ENCODE data around the gene FIG4. TPM values are rescaled to one million over a fixed set of nuclear protein-coding genes. Genes with fewer than 3 reads are reported as not detected.

Gene FIG4
- polyA plus RNA-seq, 1 donor from 2014 or later, result 35.4 TPM

DNA sequence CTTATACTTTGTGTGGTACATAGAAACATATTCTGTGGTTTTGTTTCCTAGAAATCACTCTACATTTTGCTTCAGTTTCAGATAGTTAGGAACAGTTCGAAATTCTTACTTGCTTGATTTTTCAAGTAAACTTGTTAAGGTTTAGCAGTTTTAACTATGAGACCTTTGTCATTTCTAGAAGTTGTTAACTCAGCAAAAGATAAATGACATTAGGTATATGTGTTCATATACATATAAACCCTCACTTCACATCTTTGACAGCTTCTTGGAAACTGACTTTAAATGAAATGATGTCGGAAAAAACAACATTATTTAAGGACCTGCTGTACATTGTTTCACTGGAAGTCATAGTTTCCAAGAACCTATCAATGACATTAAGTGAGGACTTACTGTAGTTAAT, 96.2 kb downstream of the FIG4 start:
- no peak overlapping the region for H3K27ac ChIP-seq (ENCODE audit: low read length)
- no peak overlapping the region for H2AFZ ChIP-seq (ENCODE audit: low read depth, low read length)
- H3K27me3 ChIP-seq (ENCODE audit: insufficient read depth, low read depth, low read length), result no peaks in the 10 kb centered on the region
- no peak overlapping the region for H3K9ac ChIP-seq (ENCODE audit: low read length)
- no peaks in the 10 kb centered on the region for H4K20me1 ChIP-seq (ENCODE audit: insufficient read depth)
- H3K4me3 ChIP-seq (ENCODE audit: low read length), result no peak overlapping the region
- no peaks in the 10 kb centered on the region for H3K9me2 ChIP-seq (ENCODE audit: insufficient read depth, low read length)
- H3K36me3 ChIP-seq (ENCODE audit: insufficient read depth, low read length), result no peaks in the 10 kb centered on the region
- no peak overlapping the region for H3K4me2 ChIP-seq (ENCODE audit: low read length)
- no peaks in the 10 kb centered on the region for H3F3A ChIP-seq (ENCODE audit: insufficient read depth, low read length, poor library complexity, severe bottlenecking)
- no peaks in the 10 kb centered on the region for H3K9me3 ChIP-seq (ENCODE audit: low read length)
- TF ChIP-seq EZH2 (IDR thresholded peaks at IDR 0.05; ENCODE audit: borderline replicate concordance, insufficient read depth, low read length, poor library complexity, severe bottlenecking) (no peak), EP300 (conservative IDR thresholded peaks at IDR 0.05; ENCODE audit: poor library complexity, severe bottlenecking) (no peak), RAD21 (conservative IDR thresholded peaks at IDR 0.05) (no peak), MXI1 (conservative IDR thresholded peaks at IDR 0.05; ENCODE audit: poor library complexity, severe bottlenecking) (no peak), TAF1 (IDR thresholded peaks at IDR 0.05; ENCODE audit: low read depth) (no peak), SMC3 (conservative IDR thresholded peaks at IDR 0.05; ENCODE audit: poor library complexity) (no peak), POLR2AphosphoS5 (IDR thresholded peaks at IDR 0.05) (no peak)
- TF ChIP-seq, protein P1, sequence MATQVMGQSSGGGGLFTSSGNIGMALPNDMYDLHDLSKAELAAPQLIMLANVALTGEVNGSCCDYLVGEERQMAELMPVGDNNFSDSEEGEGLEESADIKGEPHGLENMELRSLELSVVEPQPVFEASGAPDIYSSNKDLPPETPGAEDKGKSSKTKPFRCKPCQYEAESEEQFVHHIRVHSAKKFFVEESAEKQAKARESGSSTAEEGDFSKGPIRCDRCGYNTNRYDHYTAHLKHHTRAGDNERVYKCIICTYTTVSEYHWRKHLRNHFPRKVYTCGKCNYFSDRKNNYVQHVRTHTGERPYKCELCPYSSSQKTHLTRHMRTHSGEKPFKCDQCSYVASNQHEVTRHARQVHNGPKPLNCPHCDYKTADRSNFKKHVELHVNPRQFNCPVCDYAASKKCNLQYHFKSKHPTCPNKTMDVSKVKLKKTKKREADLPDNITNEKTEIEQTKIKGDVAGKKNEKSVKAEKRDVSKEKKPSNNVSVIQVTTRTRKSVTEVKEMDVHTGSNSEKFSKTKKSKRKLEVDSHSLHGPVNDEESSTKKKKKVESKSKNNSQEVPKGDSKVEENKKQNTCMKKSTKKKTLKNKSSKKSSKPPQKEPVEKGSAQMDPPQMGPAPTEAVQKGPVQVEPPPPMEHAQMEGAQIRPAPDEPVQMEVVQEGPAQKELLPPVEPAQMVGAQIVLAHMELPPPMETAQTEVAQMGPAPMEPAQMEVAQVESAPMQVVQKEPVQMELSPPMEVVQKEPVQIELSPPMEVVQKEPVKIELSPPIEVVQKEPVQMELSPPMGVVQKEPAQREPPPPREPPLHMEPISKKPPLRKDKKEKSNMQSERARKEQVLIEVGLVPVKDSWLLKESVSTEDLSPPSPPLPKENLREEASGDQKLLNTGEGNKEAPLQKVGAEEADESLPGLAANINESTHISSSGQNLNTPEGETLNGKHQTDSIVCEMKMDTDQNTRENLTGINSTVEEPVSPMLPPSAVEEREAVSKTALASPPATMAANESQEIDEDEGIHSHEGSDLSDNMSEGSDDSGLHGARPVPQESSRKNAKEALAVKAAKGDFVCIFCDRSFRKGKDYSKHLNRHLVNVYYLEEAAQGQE (IDR thresholded peaks at IDR 0.05; ENCODE audit: borderline replicate concordance), result no peak
- TF ChIP-seq, protein P2, sequence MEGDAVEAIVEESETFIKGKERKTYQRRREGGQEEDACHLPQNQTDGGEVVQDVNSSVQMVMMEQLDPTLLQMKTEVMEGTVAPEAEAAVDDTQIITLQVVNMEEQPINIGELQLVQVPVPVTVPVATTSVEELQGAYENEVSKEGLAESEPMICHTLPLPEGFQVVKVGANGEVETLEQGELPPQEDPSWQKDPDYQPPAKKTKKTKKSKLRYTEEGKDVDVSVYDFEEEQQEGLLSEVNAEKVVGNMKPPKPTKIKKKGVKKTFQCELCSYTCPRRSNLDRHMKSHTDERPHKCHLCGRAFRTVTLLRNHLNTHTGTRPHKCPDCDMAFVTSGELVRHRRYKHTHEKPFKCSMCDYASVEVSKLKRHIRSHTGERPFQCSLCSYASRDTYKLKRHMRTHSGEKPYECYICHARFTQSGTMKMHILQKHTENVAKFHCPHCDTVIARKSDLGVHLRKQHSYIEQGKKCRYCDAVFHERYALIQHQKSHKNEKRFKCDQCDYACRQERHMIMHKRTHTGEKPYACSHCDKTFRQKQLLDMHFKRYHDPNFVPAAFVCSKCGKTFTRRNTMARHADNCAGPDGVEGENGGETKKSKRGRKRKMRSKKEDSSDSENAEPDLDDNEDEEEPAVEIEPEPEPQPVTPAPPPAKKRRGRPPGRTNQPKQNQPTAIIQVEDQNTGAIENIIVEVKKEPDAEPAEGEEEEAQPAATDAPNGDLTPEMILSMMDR (IDR thresholded peaks at IDR 0.05; ENCODE audit: poor library complexity, severe bottlenecking), result no peak
- no peaks in the 10 kb centered on the region for H3K79me2 ChIP-seq (replicated peaks; ENCODE audit: insufficient read depth, low read length)

DNA sequence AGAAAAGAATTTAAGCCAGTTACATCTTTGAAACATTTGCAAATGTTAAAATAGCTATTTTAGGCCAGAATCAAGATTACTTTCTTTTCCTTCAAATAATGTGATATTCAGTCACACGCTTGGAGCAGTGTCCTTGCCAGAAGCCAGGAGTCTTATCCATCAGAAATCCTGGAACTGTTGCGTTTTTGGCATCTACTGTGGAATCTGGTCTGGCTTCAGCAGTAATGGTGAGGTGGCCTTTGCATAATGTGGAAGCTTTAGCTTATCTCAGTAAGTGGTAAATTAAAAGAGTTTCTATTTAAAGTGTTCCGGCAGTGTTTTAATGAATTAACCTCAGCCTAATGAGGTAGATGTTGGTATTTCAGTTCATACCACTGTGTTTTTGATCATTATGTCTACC, 97.6 kb downstream of the FIG4 start:
- no peaks in the 10 kb centered on the region for H3K79me2 ChIP-seq (replicated peaks; ENCODE audit: insufficient read depth, low read length)
- H3F3A ChIP-seq (ENCODE audit: insufficient read depth, low read length, poor library complexity, severe bottlenecking), result no peaks in the 10 kb centered on the region
- no peaks in the 10 kb centered on the region for H3K9me2 ChIP-seq (ENCODE audit: insufficient read depth, low read length)
- no peaks in the 10 kb centered on the region for H3K27me3 ChIP-seq (ENCODE audit: insufficient read depth, low read depth, low read length)
- H2AFZ ChIP-seq (ENCODE audit: low read depth, low read length), result no peak overlapping the region
- H3K27ac ChIP-seq (ENCODE audit: low read length), result no peak overlapping the region
- no peaks in the 10 kb centered on the region for H4K20me1 ChIP-seq (ENCODE audit: insufficient read depth)
- no peak overlapping the region for H3K4me3 ChIP-seq (ENCODE audit: low read length)
- no peak for TF ChIP-seq TAF1 (IDR thresholded peaks at IDR 0.05; ENCODE audit: low read depth)
- TF ChIP-seq EP300 (conservative IDR thresholded peaks at IDR 0.05; ENCODE audit: poor library complexity, severe bottlenecking), result no peak
- TF ChIP-seq POLR2AphosphoS5 (IDR thresholded peaks at IDR 0.05), result no peak
- no peak for TF ChIP-seq RAD21 (conservative IDR thresholded peaks at IDR 0.05)
- TF ChIP-seq, protein P1 (IDR thresholded peaks at IDR 0.05; ENCODE audit: borderline replicate concordance), result no peak
- no peak for TF ChIP-seq SMC3 (conservative IDR thresholded peaks at IDR 0.05; ENCODE audit: poor library complexity)
- TF ChIP-seq EZH2 (IDR thresholded peaks at IDR 0.05; ENCODE audit: borderline replicate concordance, insufficient read depth, low read length, poor library complexity, severe bottlenecking), result no peak
- TF ChIP-seq, protein P2 (IDR thresholded peaks at IDR 0.05; ENCODE audit: poor library complexity, severe bottlenecking), result no peak
- no peak for TF ChIP-seq MXI1 (conservative IDR thresholded peaks at IDR 0.05; ENCODE audit: poor library complexity, severe bottlenecking)
- H3K9me3 ChIP-seq (ENCODE audit: low read length), result no peaks in the 10 kb centered on the region
- no peak overlapping the region for H3K4me2 ChIP-seq (ENCODE audit: low read length)
- no peaks in the 10 kb centered on the region for H3K36me3 ChIP-seq (ENCODE audit: insufficient read depth, low read length)
- H3K9ac ChIP-seq (ENCODE audit: low read length), result no peak overlapping the region
